GM18499 (cell line): ENCODE data around the gene TRPM3.

Source experiments
- ATAC-seq: cut with Tn5 transposase; IDR thresholded peaks from one replicate; pipeline ENCODE4 v1.9.1; 2021; ENCODE audit warnings: moderate number of reproducible peaks; ENCODE audit not compliant: insufficient read depth, unreplicated experiment

TRPM3 gene

DNA sequence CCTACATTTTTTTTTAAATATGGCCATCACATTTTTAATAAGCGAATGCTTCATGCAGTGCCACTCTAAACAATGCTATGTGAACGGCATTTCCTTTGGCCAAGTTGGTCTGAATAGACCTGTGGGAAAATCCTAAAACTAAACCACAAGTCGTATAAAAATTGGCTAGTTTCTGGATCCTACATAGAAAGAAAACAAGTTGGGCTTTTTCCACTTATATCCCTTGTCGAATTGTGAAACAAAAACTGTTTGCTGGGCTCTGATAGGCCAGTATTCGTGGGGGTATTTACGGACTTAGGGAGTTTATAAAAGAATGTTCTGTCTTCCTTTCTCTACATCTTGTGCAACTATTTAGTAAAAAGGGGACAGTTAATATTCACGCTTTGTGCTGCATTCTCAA, 553.9 kb downstream of the TRPM3 start:
- ATAC-seq, result no peak

GRCh38 chr9:70566751-70567150, 554.7 kb downstream of the TRPM3 start:
- no peak for ATAC-seq

DNA sequence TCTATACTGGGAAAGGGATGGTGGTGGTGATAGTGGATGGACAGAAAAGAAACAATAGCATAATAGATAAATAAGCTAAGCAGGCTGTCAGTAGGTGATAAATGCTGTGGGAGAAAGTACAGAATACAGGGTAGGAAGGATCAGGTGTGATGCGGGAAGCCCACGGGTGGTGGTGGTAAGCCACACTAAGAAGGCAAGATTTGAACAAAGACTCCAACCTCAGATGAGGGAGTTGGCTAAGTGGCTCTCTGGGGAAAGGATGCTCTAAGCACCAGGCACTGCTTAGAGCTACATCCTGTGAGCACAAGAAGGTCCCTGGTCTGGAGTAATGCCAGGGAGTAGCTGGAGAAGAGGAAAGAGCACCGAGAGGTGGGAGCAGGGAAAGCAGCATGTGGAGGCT, 555.4 kb downstream of the TRPM3 start:
- no peak for ATAC-seq

GRCh38 chr9:70564468-70565335, 556.7 kb downstream of the TRPM3 start:
- no peak for ATAC-seq

- ATAC-seq, result peak; percentile 98
Observed at GRCh38 chr9:70563431-70564204, 557.8 kb downstream of the TRPM3 start.

GRCh38 chr9:70563010-70563409, 558.4 kb downstream of the TRPM3 start:
- no peak for ATAC-seq

DNA sequence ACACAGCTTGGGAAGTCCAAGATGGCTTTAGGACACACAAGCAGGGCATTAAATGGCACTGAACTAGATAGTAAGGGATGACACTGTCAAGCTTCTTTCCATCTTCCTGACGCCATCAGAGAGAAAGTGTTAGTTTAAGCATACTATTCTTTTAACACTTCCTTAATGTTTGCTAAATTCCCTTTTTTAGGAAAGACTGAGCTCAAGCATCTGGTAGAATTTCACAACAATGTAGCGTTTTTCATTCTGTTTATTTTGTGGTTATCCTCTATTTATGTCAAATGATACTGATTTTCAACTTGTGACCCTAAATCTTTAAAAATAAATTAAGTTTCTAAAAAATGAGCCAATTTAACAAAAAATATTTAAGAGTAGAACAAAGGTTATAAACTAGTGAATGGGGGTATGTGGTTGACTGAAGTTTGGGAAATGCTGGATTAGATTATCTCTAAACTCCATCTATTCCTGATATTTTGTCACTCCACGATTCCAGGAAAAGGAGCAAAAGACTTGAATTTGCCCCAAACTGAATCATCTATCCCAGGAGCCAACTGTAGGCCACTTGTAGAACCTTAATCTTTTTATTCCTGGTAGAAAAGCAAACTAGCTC, 559.5 kb downstream of the TRPM3 start:
- no peak for ATAC-seq

GRCh38 chr9:70561111-70561510, 560.3 kb downstream of the TRPM3 start:
- no peak for ATAC-seq

DNA sequence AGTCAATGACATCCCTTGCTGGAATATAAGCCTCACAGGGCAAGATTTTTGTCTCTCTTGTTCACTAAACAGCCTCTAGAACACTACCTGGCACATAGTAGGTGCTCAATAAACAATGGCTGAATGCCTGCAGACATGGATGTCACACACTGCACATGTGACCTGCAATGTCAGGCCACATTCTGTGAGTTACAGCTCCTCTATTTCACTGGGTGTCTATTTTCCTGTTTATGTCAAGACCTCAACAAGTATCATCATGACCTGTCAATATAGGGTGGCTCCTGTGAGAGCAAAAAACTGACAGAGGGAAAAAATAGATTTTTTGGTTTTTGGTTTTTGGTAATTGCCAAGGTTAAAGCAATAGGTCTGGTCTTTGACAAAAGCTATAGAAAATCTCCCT, 562.3 kb downstream of the TRPM3 start:
- no peak for ATAC-seq

GRCh38 chr9:70557661-70558369, 563.6 kb downstream of the TRPM3 start:
- ATAC-seq, result peak; percentile 93

GRCh38 chr9:70556771-70557170, 564.6 kb downstream of the TRPM3 start:
- no peak for ATAC-seq

GRCh38 chr9:70554881-70555280, 566.5 kb downstream of the TRPM3 start:
- ATAC-seq, result no peak

- ATAC-seq, result no peak
Observed at GRCh38 chr9:70553707-70554673, 567.4 kb downstream of the TRPM3 start.

GRCh38 chr9:70552561-70552960, 568.9 kb downstream of the TRPM3 start:
- ATAC-seq, result no peak

- ATAC-seq, result no peak
Observed at GRCh38 chr9:70551801-70552200, 569.6 kb downstream of the TRPM3 start.

GRCh38 chr9:70551396-70551795, 570.0 kb downstream of the TRPM3 start:
- ATAC-seq, result no peak

GRCh38 chr9:70549926-70550325, 571.5 kb downstream of the TRPM3 start:
- ATAC-seq, result no peak

DNA sequence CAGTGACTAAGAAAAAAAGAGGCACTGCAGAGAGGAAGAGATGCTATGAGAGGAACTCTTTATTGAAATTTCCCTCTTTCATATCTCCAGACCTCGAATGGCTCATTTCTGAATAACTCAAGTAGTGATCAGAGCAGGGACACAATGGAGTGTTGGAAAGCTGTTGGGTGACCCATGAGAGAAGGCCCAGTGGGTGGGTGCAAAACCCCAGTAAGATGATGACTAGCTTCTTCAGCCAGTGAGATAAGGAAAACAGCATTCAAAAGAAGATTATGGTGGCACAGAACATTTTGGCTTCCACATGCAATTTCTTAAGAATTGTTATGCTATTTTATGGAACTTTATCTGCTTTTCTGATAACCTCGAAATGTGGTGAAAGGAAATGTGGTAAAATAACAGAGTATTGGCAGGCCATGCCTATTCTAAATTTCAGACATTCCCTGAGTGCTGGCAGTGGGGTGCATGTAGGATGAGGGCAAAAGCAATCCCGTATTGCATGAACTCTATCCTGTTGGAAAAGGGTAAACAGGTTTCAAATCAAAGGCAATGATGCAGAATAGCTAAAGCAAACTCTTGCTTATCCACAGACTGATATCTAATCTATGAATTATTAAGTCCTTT, 579.0 kb downstream of the TRPM3 start:
- no peak for ATAC-seq

DNA sequence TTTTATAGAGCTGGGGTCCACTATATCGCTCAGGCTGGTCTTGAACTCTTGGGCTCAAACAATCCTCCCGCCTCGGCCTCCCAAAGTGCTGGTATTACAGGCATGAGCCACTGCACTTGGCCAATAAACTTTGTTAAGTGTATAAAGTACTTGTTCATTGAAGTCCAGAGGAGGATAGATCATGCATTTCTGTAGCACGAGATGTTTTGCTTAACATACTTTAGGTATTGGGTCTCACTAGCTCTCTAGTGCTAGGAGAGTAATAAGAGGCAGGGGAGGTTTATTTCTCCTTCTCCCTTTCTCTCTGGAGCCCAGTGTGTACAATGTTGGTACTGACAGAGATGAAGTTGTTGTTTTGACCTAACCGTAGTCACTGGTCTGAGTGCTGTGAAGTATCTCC, 581.4 kb downstream of the TRPM3 start:
- ATAC-seq, result no peak
